GM20431 (cell line): ENCODE measurements around the gene CCDC40.
"Not testable (repeated sequence)": the region's sequence is repeated elsewhere in the genome, so short reads cannot be mapped to it uniquely, and the experiment has no call there.

ENCODE experiments used
- in situ Hi-C: fragments of 300-500 bp; cut with MseI, MboI; formaldehyde crosslinking; loops from one replicate; pipeline ENCODE4 v1.15.0; 2020; ENCODE audit warnings: low sequenced_read_pairs; ENCODE audit not compliant: unreplicated experiment

Gene CCDC40

GRCh38 chr17:80034791-80035686, 1.4 kb upstream of the CCDC40 start:
- in situ Hi-C loops = no loop called here

DNA sequence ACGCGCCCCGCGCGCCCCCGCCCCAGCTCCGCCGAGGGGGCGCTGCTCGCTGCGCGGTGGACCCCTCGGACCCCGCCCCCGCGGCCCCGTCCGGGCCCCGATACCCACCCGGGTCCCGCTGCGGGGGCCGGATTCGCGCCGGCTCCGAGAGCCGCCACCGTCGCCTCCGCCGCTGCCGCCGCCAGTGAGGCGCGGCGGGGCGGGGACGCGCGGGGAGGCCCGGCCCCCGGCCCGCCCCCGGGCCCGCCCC, 830 bp upstream of the CCDC40 start, which contains the start of gene TBC1D16:
TSS of gene TBC1D16 (minus strand) at position 186 of the 250 bp plus-strand sequence. CDS start 22,325 bp downstream, outside the sequence.
- in situ Hi-C loops = no loop called here

GRCh38 chr17:80036715-80037477, 454 bp downstream of the CCDC40 start:
- in situ Hi-C loops = no loop called here

GRCh38 chr17:80043963-80044362, 7.5 kb downstream of the CCDC40 start:
- in situ Hi-C loops = no loop called here

DNA sequence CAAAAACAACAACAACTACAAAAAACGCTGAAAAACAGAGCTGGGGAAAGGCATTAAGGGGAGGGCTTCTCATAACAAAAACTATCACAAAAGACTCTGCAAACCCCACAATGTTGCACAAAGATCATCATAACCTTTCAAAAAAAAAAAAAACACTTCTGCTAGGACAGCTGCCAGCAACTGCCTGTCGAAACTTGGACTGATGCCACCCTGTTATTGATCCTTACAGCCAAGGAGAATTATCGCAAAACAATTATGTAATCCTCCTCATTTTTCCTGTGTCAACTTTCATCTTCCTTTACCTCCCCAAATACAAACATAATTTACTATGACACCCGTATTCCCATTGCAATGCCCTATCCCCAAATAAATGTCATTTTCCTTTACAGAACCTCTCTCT, 9.3 kb downstream of the CCDC40 start:
- in situ Hi-C loops = no loop called here

- in situ Hi-C loops = not testable (repeated sequence)
These were observed 10.3 kb downstream of the CCDC40 start for GRCh38 chr17:80046709-80047108.

DNA sequence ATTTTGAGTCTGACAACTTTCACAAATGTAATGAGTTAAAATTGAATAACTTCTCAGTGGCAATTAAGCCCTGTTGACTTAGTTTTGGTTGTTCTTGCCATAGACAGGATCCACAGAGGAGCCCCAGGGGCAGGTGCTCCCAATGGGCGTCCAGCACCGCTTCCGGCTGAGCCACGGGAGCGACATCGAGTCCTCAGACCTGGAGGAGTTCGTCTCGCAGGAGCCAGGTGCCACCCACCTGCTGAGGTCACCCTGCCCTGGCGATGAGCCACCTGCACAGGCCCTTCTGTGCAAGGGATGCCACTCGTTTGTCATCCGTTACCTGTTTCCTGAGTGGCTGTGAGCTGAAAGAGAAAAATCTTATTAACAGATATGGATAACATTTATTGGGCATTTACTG, 10.7 kb downstream of the CCDC40 start:
- in situ Hi-C loops = no loop called here

DNA sequence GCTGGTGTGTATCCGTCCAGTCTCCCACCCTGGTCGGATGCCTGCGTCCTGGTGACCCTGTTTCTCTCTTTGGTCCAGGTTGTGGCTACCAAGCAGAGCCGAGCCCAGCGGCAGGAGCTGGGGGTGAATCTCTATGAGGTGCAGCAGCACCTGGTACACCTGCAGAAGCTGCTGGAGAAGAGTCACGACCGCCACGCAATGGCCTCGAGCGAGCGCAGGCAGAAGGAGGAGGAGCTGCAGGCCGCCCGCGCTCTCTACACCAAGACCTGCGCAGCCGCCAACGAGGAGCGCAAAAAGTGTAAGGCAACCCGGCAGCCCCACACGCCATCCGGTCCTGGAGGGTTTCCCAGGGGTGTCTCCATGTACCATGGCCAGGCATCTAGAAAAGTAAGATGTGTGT, 13.5 kb downstream of the CCDC40 start:
- in situ Hi-C loops = no loop called here

DNA sequence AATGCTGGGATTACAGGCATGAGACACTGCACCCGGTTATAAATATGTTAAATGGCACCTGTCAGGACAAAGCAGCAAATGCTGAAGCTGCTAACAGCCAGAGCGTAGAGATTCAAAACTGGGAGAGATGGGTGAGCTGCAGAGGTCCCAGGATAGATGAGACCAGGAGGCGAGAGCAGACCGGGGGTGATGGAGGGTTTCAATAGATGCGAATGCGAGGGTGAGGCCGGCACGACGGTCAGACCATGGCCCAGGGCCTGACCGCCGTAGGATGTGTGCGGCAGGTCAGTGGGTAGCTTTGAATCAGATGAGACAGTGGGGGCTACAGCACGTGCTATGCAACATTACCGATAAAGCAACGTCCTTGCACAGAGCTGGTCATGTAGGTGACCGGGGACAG, 14.3 kb downstream of the CCDC40 start:
- in situ Hi-C loops = no loop called here

DNA sequence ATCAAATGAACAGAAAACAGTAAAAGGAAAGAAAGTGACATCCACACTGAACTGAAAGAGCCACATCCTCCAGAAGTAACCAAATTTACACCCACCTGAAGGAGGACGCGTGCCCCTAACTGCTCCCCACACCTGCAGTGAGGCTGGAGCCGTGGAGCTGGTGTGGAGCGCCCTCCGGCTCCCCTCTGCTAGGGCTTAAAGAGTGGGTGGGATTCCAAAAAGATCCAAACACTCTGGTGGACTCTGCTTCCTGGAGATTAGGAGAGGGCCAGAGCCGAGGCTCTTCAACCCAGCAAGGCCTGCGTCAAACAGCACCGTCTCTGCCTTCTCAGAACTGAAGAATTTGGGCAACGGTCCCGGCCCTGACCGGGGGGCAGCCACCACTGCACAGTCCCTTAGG, 15.2 kb downstream of the CCDC40 start:
- in situ Hi-C loops = no loop called here

GRCh38 chr17:80053102-80053501, 16.7 kb downstream of the CCDC40 start:
- in situ Hi-C loops = no loop called here

DNA sequence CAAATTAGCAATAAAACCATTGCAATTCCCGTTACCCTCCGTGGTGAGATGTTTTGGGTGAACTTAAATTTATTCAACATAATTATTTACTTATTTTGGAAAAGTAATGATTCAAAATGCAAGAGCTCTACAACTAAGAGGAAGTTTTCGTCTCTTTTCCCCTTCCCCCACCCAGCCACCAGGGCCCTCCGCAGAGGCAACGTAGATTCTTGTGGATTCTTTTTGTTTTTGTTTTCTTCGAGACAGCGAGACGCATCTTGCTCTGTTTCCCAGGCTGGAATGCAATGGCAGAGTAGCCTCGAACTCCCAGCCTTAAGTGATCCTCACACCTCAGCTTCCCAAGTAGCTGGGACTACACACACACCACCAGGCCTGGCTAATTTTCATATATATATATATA, 19.2 kb downstream of the CCDC40 start:
- in situ Hi-C loops = no loop called here

- in situ Hi-C loops = no loop called here
These were observed 22.0 kb downstream of the CCDC40 start for GRCh38 chr17:80058311-80058955.

GRCh38 chr17:80060644-80061043, 24.2 kb downstream of the CCDC40 start:
- in situ Hi-C loops = no loop called here

DNA sequence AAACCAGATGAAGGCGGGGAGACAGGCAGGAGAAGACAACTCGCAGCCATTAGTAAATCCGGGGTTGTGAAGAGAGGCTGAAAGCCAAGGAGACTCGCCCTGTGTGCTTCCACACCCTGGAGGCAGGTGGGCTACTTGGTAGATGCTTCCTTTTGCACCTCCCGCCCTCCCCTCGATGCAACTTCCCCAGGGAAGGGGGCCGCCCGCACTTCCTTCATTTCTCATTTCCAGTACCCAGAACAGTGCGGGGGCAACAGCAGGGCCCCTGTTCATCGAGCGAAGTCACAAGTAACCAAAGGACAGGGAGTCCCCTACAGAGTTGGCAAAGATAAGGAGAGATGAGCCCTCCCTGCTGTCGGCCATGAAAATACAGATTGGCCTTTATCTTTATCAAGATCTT, 25.0 kb downstream of the CCDC40 start:
- in situ Hi-C loops = no loop called here

DNA sequence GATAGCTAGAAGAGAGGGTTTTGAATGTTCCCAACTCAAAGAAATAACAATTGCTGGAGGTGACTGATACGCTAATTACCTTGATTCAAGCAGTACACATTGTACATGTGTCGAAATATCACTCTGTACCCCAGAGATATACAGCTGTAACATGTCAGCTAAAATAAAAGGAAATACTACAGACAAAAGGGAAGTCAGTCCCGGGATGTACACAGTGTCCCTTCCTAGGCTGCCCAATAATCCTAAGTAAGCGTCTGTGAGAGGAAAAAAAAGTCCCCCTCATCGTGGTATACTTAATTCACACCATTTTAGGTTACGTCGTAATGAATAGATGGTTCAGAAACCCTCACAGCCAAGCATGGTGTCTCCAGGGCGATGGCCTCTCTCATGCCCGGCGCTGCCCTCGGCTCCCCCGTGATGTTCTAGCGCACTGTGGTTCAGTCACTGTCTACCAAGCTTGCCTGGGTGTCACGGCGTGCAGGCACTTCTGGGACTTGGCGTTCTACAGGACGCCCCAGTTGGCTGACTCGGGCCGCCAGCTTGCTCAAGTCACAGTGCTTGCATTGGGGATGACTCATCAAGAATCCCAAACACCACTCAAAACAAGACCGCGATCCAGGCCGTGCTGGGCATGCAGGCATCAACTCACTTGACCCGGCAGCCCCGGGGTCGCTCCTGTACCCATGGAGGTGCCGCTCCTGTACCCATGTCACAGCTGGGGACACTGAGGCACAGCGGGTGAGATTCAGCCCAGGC, 27.6 kb downstream of the CCDC40 start:
- in situ Hi-C loops = no loop called here

DNA sequence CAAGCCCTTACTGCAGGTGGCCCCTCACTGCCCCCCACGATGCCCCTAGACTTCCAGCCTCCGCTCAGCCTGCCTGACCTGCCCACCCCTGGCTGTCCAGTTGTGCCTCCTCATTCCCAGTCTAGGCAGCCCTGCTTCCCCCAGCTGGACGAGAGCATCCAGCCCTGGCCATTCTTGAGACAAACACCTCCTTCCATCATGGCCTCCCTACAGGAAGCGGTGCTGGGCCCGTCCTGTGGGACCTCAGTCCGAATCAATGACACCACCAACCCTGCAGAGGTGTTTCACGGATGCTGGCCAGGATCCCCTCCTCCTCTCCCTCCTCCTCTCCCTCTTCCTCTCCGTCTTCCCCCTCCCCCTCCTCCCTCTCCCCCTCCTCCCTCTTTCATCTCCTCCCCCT, 28.3 kb downstream of the CCDC40 start:
- in situ Hi-C loops = no loop called here

DNA sequence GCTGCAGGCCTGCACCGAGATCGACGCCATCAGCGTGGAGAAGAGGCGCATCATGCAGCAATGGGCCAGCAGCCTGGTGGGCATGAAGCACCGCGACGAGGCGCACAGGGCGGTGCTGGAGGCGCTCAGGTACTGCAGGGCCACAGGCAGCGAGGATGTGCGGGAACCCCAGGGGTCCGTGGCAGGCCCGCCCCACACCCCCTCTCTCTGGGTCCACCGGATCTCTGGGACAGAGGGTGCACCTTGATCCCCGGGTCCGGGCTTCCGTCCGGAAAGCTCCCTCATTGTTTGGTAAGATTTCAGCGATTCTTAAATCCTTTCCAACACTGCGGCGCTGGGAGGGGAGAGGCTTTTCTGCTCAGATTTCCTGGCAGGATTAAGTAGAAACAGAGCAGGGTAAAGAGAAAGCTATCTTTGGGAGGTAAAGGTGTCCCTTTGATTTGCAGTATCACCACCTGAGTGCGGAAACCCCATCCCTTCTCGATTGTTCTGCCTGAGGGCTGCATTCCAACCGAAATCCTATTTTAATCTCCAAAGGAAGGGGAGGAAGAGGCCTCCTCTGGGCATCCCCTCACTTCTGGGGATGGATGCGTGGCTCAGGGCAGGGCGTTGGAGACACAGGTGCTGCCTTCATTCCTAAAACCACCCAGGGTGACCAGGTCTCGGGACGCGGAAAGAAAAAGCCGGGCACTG, 29.2 kb downstream of the CCDC40 start:
- in situ Hi-C loops = no loop called here

DNA sequence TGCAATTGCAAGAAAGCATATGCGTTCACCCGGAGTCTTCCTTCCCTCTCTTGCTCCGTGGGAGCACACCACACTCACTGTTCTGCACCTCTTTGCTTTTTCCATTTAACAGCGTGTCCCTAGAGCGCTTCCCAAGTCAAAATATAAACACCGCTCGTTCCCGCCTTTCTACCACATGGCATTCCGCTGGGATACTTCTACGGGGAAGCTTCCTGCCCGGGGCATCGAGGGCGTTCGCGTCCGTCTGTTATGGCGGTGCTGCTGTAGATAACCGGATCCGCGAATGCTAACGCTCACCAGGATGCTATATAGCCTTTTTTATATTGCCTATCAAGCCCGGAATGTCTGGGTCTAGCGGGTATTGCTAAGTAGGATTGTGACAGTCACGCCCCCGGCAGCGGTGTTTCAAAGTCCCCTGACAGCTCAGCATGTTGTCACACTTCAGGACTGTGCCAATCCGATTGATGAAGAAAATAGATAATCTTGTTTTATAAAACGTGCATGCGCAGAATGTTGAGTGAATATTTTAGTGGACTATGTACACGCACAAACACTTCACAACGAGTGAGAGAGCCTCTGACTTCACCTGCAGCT, 31.0 kb downstream of the CCDC40 start:
- in situ Hi-C loops = no loop called here
